Heart right ventricle (tissue), 16 donors: ENCODE measurements around the gene PTPN20. TPM values are rescaled to one million over a fixed set of nuclear protein-coding genes. Genes with fewer than 3 reads are reported as not detected.

Source experiments
- ATAC-seq, 8 donors: fragments of 200-7000 bp; cut with Tn5 transposase; one replicate each; pipeline ENCODE4 v1.9.1; 2020; ENCODE audit warnings: mild to moderate bottlenecking in 8 of 8, moderate library complexity in 8 of 8, moderate number of reproducible peaks in 1 of 8
- DNase-seq, 2 donors: peaks; one replicate each; pipeline ENCODE4 v3.0.0-alpha.2; 2020
- H3K27ac ChIP-seq, 10 donors: fragments of 200-600 bp; sonication (generic) in 2 of 10; one replicate each; pipeline versions ENCODE4 v1.5.0 to v1.8.0; 2020 to 2022; ENCODE audit warnings: mild to moderate bottlenecking in 3 of 10
- H3K27me3 ChIP-seq, 7 donors: fragments of 200-600 bp; one replicate each; pipeline ENCODE4 v1.8.0; 2021 to 2022; ENCODE audit warnings: mild to moderate bottlenecking in 2 of 7
- H3K36me3 ChIP-seq, 9 donors: fragments of 200-600 bp; sonication (generic) in 1 of 9; one replicate each; pipeline versions ENCODE4 v1.5.0 to v1.8.0; 2020 to 2022; ENCODE audit warnings: mild to moderate bottlenecking in 2 of 9
- H3K4me1 ChIP-seq, 9 donors: fragments of 200-600 bp; sonication (generic) in 1 of 9; one replicate each; pipeline versions ENCODE4 v1.5.0 to v1.8.0; 2020 to 2022; ENCODE audit warnings: mild to moderate bottlenecking in 4 of 9
- H3K4me3 ChIP-seq, 10 donors: fragments of 200-600 bp; sonication (generic) in 2 of 10; one replicate each; pipeline versions ENCODE4 v1.5.0 to v1.8.0; 2020 to 2022; ENCODE audit warnings: mild to moderate bottlenecking in 7 of 10, moderate library complexity in 2 of 10
- H3K9me3 ChIP-seq, 11 donors: fragments of 200-600 bp in 10 of 11; sonication (generic) in 2 of 11; one replicate each; pipeline versions ENCODE4 v1.5.0 to v1.8.0; 2013 to 2022; ENCODE audit warnings: mild to moderate bottlenecking in 2 of 11, control low read depth in 1 of 11, moderate library complexity in 1 of 11
- WGBS, 2 donors: extraction: QIAGEN DNeasy Blood & Tissue Kit; methylation state at CpG; one replicate each; pipeline ENCODE4 v1.1.7; 2013; ENCODE audit warnings: inconsistent platforms in 1 of 2; 5-methylcytosine and 5-hydroxymethylcytosine counted together
- intact Hi-C, 10 donors: fragments of 100-400 bp; cut with DNase I; formaldehyde crosslinking; loops; one replicate each; pipeline versions ENCODE4 v1.11.1 to v1.14.2; 2022
- polyA plus RNA-seq, 2 donors: library from polyadenylated mRNA; stranded (reverse); fragments of 200-250 nt; gene quantifications; one replicate each; pipeline ENCODE4 v1.2.3, GENCODE V29; 2013
- total RNA-seq, 10 donors: library from RNA; stranded (reverse); fragmentation: NEBNext Ultra II Directional in 3 of 10; extraction: Animal tissue kit (Norgen Biotek cat#: 25700) in 3 of 10; gene quantifications; one replicate each; pipeline versions ENCODE4 v1.2.1 to v1.2.4, GENCODE V29; 2021 to 2023
- TF ChIP-seq, protein P1 (sequence below), 9 donors: fragments of 200-600 bp; sonication (generic) in 2 of 9; IDR thresholded peaks; one replicate each; pipeline versions ENCODE4 v1.5.0 to v1.8.0; 2021 to 2022; ENCODE audit warnings: antibody characterized with exemption in 9 of 9, mild to moderate bottlenecking in 5 of 9, moderate library complexity in 1 of 9
- donor health status: Arrhythmogenic right ventricular cardiomyopathy.
- donor health status: ischemic (EF 13 %, LVEDD 7.1; RV severe dilation, severe dysfunction).
- donor health status: healthy with polysubstance abuse.
- donor health status: DM: no; HTN: yes; CAD: no.
- donor health status: DM: no; HTN: no; CAD: no.
- donor health status: ischemic (EF 25% LVEDD 6.9; RV normal size, moderate dysfunction).
- donor health status: ischemic (EF 25% LVEDD 5.7; RV mildly dilated, moderate dysfunction).
- donor health status: healthy.
- donor health status: DM: yes; HTN: yes; CAD: no.
- donor health status: Ischemic cardiomyopathy.
- donor health status: ischemic (EF 35%, LVEDD 5.7; RV mildly dilated, moderate dysfunction).
- donor health status: nonischemic (EF 11% LVEDD 7.7; RV severe dilation, severe dysfunction).
- donor health status: DM: yes; HTN: yes; CAD: no.
- donor health status: PGD.
- donor health status: ischemic (EF 29% LVEDD 5.4; RV normal size, mild dysfunction).
- donor health status: nonischemic (EF 23%, LVEDD 6.1; RV moderate dilation, normal function).

Gene PTPN20
- total and polyA plus RNA-seq, 12 donors: 3.2 to 28.1 (median 16.2) TPM

DNA sequence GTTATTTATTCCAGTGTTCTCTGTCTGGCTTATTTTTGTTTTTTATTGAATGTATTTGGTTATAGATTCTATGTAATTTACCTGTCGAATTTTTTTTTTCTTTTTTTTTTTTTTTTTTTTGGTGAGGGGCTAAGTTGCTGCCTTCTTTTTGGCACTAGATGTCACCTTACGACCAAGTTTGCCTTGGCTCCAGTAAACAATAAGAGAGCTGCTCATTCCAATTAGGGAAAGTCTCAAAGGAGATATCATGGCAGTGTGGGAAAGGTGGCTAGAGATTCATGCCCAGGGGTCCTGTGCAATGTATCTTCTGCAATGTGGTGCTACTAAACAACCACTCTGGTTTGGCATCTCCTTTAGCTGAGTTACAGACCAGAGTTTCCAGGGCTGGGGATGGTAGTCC is 84.0 kb downstream of the PTPN20 start:
- peaks cover 0 to 23% (median 0%) of the 10 kb centered on the region in 9 donors for H3K4me1 ChIP-seq
- TF ChIP-seq, protein P1, sequence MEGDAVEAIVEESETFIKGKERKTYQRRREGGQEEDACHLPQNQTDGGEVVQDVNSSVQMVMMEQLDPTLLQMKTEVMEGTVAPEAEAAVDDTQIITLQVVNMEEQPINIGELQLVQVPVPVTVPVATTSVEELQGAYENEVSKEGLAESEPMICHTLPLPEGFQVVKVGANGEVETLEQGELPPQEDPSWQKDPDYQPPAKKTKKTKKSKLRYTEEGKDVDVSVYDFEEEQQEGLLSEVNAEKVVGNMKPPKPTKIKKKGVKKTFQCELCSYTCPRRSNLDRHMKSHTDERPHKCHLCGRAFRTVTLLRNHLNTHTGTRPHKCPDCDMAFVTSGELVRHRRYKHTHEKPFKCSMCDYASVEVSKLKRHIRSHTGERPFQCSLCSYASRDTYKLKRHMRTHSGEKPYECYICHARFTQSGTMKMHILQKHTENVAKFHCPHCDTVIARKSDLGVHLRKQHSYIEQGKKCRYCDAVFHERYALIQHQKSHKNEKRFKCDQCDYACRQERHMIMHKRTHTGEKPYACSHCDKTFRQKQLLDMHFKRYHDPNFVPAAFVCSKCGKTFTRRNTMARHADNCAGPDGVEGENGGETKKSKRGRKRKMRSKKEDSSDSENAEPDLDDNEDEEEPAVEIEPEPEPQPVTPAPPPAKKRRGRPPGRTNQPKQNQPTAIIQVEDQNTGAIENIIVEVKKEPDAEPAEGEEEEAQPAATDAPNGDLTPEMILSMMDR (IDR thresholded peaks at IDR 0.05): no peak
- DNase-seq (no peak), ATAC-seq (no peak)
- 65 to 73% methylated on average over 2 of the region's 2 CpGs for WGBS, 2 donors
- no peaks in the 10 kb centered on the region for H3K36me3 ChIP-seq
- H3K27ac ChIP-seq: no peak overlapping the region
- H3K27me3 ChIP-seq: no peaks in the 10 kb centered on the region
- no peak overlapping the region for H3K4me3 ChIP-seq
- intact Hi-C loops: no loop called here
- H3K9me3 ChIP-seq: peaks cover 0 to 14% (median 0%) of the 10 kb centered on the region in 11 donors

DNA sequence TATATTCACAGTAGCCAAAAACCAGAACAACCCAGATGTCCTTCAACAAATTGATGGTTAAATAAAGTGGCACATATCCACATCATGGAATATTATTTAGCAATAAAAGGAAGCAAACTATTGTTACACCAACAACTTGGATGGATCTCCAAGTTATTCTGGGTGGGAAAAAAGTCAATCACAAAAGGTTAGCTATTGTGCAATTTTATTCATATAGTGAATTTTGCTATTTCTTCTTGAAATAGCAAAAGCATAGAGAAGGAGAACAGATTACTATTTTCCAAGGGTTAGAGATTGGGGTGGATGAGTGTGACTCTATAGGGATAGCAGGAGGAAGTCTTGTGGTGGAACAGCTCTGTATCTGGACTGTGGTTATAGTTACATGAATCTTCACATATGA is 87.0 kb downstream of the PTPN20 start:
- Histone ChIP-seq H3K27me3 (no peaks in the 10 kb centered on the region), H3K9me3 (peaks cover 0 to 14% (median 0%) of the 10 kb centered on the region in 11 donors), H3K4me1 (peaks cover 0 to 13% (median 0%) of the 10 kb centered on the region in 9 donors), H3K4me3 (no peak overlapping the region), H3K36me3 (no peaks in the 10 kb centered on the region), H3K27ac (no peak overlapping the region)
- ATAC-seq: no peak
- DNase-seq: no peak
- TF ChIP-seq, protein P1 (IDR thresholded peaks at IDR 0.05): no peak
- intact Hi-C loops: no loop called here

DNA sequence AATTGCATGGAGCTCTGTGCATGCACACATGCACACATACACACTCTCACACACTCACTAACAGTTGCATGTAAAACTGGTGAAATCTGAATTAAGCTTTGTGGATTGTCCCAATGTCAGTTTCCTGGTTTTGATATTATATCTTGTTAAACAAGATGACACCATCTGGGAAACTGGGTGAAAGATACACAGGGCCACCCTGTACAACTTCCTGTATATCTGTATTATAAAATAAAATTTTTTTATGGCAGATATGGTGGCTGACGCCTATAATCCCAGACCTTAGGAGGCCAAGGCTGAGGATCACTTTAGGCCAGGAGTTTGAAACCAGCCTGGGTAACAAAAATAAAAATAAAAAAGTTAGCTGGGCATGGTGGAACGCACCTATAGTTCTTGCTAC is 87.4 kb downstream of the PTPN20 start:
- Histone ChIP-seq H3K36me3 (no peaks in the 10 kb centered on the region), H3K27me3 (no peaks in the 10 kb centered on the region), H3K4me1 (peaks cover 0 to 11% (median 0%) of the 10 kb centered on the region in 9 donors), H3K4me3 (no peak overlapping the region), H3K9me3 (peaks cover 0 to 13% (median 0%) of the 10 kb centered on the region in 11 donors), H3K27ac (no peak overlapping the region)
- ATAC-seq: no peak
- TF ChIP-seq, protein P1 (IDR thresholded peaks at IDR 0.05): no peak
- intact Hi-C loops: no loop called here
- DNase-seq: no peak
- 87% methylated on average over 2 of the region's 2 CpGs for WGBS, 2 donors

DNA sequence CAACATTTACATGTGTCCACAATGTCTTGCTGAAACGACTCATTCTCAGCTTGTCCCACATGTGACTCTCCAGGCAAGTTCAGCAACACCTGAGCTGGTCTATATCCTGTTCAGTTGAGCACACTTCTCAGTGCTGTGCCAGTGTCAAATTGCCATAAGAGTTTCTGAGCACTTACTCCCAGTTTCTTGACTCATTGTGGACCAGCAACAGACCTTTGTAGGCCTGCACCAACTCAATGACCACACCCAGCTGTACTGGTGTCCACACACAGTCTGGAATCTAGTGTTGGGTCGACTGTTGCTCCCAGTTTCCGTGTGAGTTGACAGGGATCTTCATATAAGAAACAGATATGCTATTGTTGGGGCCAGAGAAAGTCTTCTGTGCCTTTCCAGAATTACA is 88.0 kb downstream of the PTPN20 start:
- WGBS, 2 donors: 70 to 74% methylated on average over 3 of the region's 3 CpGs
- DNase-seq: no peak
- no peak for ATAC-seq
- H3K27ac ChIP-seq: no peak overlapping the region
- intact Hi-C loops: no loop called here
- no peaks in the 10 kb centered on the region for H3K27me3 ChIP-seq
- H3K9me3 ChIP-seq: peaks cover 0 to 7% (median 0%) of the 10 kb centered on the region in 11 donors
- TF ChIP-seq, protein P1 (IDR thresholded peaks at IDR 0.05): no peak
- H3K36me3 ChIP-seq: no peaks in the 10 kb centered on the region
- H3K4me1 ChIP-seq: peaks cover 0 to 11% (median 0%) of the 10 kb centered on the region in 9 donors
- no peak overlapping the region for H3K4me3 ChIP-seq
